H9 (cell line): Measurements from ENCODE around the gene EXOC2. TPM values are rescaled to one million over a fixed set of nuclear protein-coding genes. Genes with fewer than 3 reads are reported as not detected.

Source experiments
- DNase-seq: peaks from one replicate; pipeline ENCODE4 v3.0.0-alpha.2; 2017
- H2AFZ ChIP-seq: one replicate; pipeline ENCODE4 v1.6.1; 2013; ENCODE audit warnings: mild to moderate bottlenecking, low read length, control low read depth, moderate library complexity
- H2AK5ac ChIP-seq: 2 replicates; pipeline ENCODE4 v1.6.1; 2013; ENCODE audit warnings: low read length, control low read depth, mixed read lengths; ENCODE audit not compliant: insufficient read length
- H2BK120ac ChIP-seq: one replicate; pipeline ENCODE4 v1.6.1; 2013; ENCODE audit warnings: low read depth, mild to moderate bottlenecking, low read length, control low read depth, inconsistent platforms; ENCODE audit not compliant: poor library complexity, severe bottlenecking
- H2BK12ac ChIP-seq: 2 replicates; pipeline ENCODE4 v1.6.1; 2013; ENCODE audit warnings: low read length, control low read depth, mixed read lengths, low read depth; ENCODE audit not compliant: insufficient read length
- H2BK15ac ChIP-seq: 2 replicates; pipeline ENCODE4 v1.6.1; 2013; ENCODE audit warnings: low read depth, low read length, control low read depth
- H2BK20ac ChIP-seq: one replicate; pipeline ENCODE4 v1.6.1; 2013; ENCODE audit warnings: low read depth, mild to moderate bottlenecking, low read length, control low read depth, inconsistent platforms; ENCODE audit not compliant: poor library complexity, severe bottlenecking
- H2BK5ac ChIP-seq: 2 replicates; pipeline ENCODE4 v1.6.1; 2013; ENCODE audit warnings: low read length, control low read depth, mixed read lengths; ENCODE audit not compliant: insufficient read length
- H3K14ac ChIP-seq: 2 replicates; pipeline ENCODE4 v1.6.1; 2013; ENCODE audit warnings: low read length, control low read depth; ENCODE audit not compliant: insufficient read depth
- H3K18ac ChIP-seq: 2 replicates; pipeline ENCODE4 v1.6.1; 2013; ENCODE audit warnings: low read depth, mild to moderate bottlenecking, mixed read lengths, low read length, control low read depth; ENCODE audit not compliant: insufficient read length
- H3K23ac ChIP-seq: 2 replicates; pipeline ENCODE4 v1.6.1; 2013; ENCODE audit warnings: low read length, control low read depth, mixed read lengths, low read depth; ENCODE audit not compliant: insufficient read length
- H3K23me2 ChIP-seq: 2 replicates; pipeline ENCODE4 v1.6.1; 2013; ENCODE audit warnings: low read depth, mild to moderate bottlenecking, mixed read lengths, low read length, control low read depth; ENCODE audit not compliant: insufficient read length, poor library complexity, severe bottlenecking
- H3K27ac ChIP-seq: 2 replicates; pipeline ENCODE4 v1.5.1; 2013; ENCODE audit warnings: low read length, control low read depth, mixed read lengths, low read depth; ENCODE audit not compliant: insufficient read length
- H3K27me3 ChIP-seq: 2 replicates; pipeline ENCODE4 v1.6.1; 2013; ENCODE audit warnings: low read length, control low read depth, inconsistent platforms; ENCODE audit not compliant: insufficient read depth
- H3K4ac ChIP-seq: 2 replicates; pipeline ENCODE4 v1.6.1; 2013; ENCODE audit warnings: low read depth, mild to moderate bottlenecking, control low read depth, inconsistent platforms, low read length, moderate library complexity
- H3K4me1 ChIP-seq: 2 replicates; pipeline ENCODE4 v1.6.1; 2013; ENCODE audit warnings: low read length, control low read depth, inconsistent platforms; ENCODE audit not compliant: insufficient read depth
- H3K4me2 ChIP-seq: 2 replicates; pipeline ENCODE4 v1.6.1; 2013; ENCODE audit warnings: low read length, control low read depth, mixed read lengths; ENCODE audit not compliant: insufficient read length, insufficient read depth
- H3K56ac ChIP-seq: 2 replicates; pipeline ENCODE4 v1.6.1; 2013; ENCODE audit warnings: low read depth, mild to moderate bottlenecking, mixed read lengths, low read length, control low read depth; ENCODE audit not compliant: insufficient read length
- H3K79me1 ChIP-seq: 2 replicates; pipeline ENCODE4 v1.6.1; 2013; ENCODE audit warnings: low read depth, mild to moderate bottlenecking, moderate library complexity, low read length, control low read depth, inconsistent platforms; ENCODE audit not compliant: insufficient read depth, poor library complexity, severe bottlenecking
- H3K79me2 ChIP-seq: 2 replicates; pipeline ENCODE4 v1.6.1; 2013; ENCODE audit warnings: low read length, control low read depth, inconsistent platforms; ENCODE audit not compliant: insufficient read depth
- H3K9ac ChIP-seq: 2 replicates; pipeline ENCODE4 v1.6.1; 2013; ENCODE audit warnings: low read length, control low read depth, mixed read lengths; ENCODE audit not compliant: insufficient read length; ENCODE audit errors: extremely low read depth
- H3K9me3 ChIP-seq: one replicate; pipeline ENCODE4 v1.6.1; 2013; ENCODE audit warnings: low read depth, low read length, inconsistent platforms; ENCODE audit not compliant: control insufficient read depth
- H3T11ph ChIP-seq: one replicate; pipeline ENCODE4 v1.6.1; 2013; ENCODE audit warnings: mild to moderate bottlenecking, low read length, control low read depth, inconsistent platforms
- H4K20me1 ChIP-seq: one replicate; pipeline ENCODE4 v1.6.1; 2013; ENCODE audit not compliant: control insufficient read depth, insufficient read length, insufficient read depth
- H4K5ac ChIP-seq: 2 replicates; pipeline ENCODE4 v1.6.1; 2013; ENCODE audit warnings: low read depth, mild to moderate bottlenecking, mixed read lengths, low read length, control low read depth; ENCODE audit not compliant: insufficient read length
- H4K8ac ChIP-seq: replicated peaks from 2 replicates; pipeline ENCODE4 v1.6.1; 2013; ENCODE audit warnings: low read length, control low read depth, mixed read lengths, low read depth; ENCODE audit not compliant: insufficient read length
- H4K91ac ChIP-seq: 2 replicates; pipeline ENCODE4 v1.6.1; 2013; ENCODE audit warnings: low read depth, mild to moderate bottlenecking, moderate library complexity, mixed read lengths, low read length, control low read depth; ENCODE audit not compliant: insufficient read length
- H3K27ac Mint-ChIP-seq, 3 experiments: 2 replicates in 2 of 3; 3 replicates in 1 of 3; pipeline ENCODE4 v1.8.0; 2020 to 2021; ENCODE audit warnings: mixed read lengths in 3 of 3, mild to moderate bottlenecking in 1 of 3, moderate library complexity in 1 of 3
- H3K27me3 Mint-ChIP-seq: 2 replicates; pipeline ENCODE4 v1.8.0; 2021; ENCODE audit warnings: low read depth, mild to moderate bottlenecking, moderate library complexity, mixed read lengths
- H3K36me3 Mint-ChIP-seq, 3 experiments: 2 replicates in 2 of 3; 3 replicates in 1 of 3; pipeline ENCODE4 v1.8.0; 2020 to 2021; ENCODE audit warnings: low read depth in 3 of 3, mixed read lengths in 3 of 3; ENCODE audit not compliant: insufficient read depth in 1 of 3
- H3K4me1 Mint-ChIP-seq, 2 experiments: 2 replicates each; pipeline ENCODE4 v1.8.0; 2020; ENCODE audit warnings: mixed read lengths in 2 of 2
- H3K4me3 Mint-ChIP-seq, 2 experiments: 2 replicates in 1 of 2; 3 replicates in 1 of 2; pipeline ENCODE4 v1.8.0; 2020 to 2021; ENCODE audit warnings: mild to moderate bottlenecking in 2 of 2, mixed read lengths in 2 of 2, moderate library complexity in 1 of 2
- H3K9me3 Mint-ChIP-seq, 2 experiments: 2 replicates in 1 of 2; 3 replicates in 1 of 2; pipeline ENCODE4 v1.8.0; 2020; ENCODE audit warnings: mild to moderate bottlenecking in 2 of 2, mixed read lengths in 2 of 2, moderate library complexity in 1 of 2
- CTCF ChIP-seq: fragments of 200-600 bp; sonication (generic); conservative IDR thresholded peaks from 3 replicates; pipeline ENCODE4 v1.8.0; 2021; ENCODE audit warnings: antibody characterized with exemption, mild to moderate bottlenecking
- WGBS: extraction: QIAGEN DNeasy Blood & Tissue Kit; methylation state at CpG from one replicate; pipeline ENCODE4 v1.1.7; 2013; ENCODE audit warnings: missing lambda C conversion rate, low lambda C conversion rate, mixed read lengths; ENCODE audit not compliant: insufficient read length; ENCODE audit errors: extremely low coverage; 5-methylcytosine and 5-hydroxymethylcytosine counted together
- total RNA-seq: library from RNA; stranded (reverse); gene quantifications from 2 replicates; pipeline ENCODE4 v1.2.1, GENCODE V29; 2021

EXOC2 gene
- total RNA-seq, 1 experiment from 2014 or later = 29.9 TPM

GRCh38 chr6:679282-679681, 13.7 kb downstream of the EXOC2 start:
- Histone ChIP-seq H3T11ph (no peak overlapping the region), H3K9me3 (no peaks in the 10 kb centered on the region), H3K56ac (no peak overlapping the region), H3K27ac (no peak overlapping the region), H3K14ac (no peak overlapping the region), H3K4me2 (no peak overlapping the region), H3K23ac (no peak overlapping the region), H3K4me1 (peaks cover 23% of the 10 kb centered on the region), H3K9ac (no peak overlapping the region), H3K27me3 (no peaks in the 10 kb centered on the region), H2BK15ac (no peak overlapping the region), H3K18ac (no peak overlapping the region), H4K20me1 (no peaks in the 10 kb centered on the region), H4K91ac (no peak overlapping the region), H3K79me1 (peaks cover 3% of the 10 kb centered on the region), H3K4ac (no peak overlapping the region), H2AK5ac (no peak overlapping the region), H3K79me2 (peaks cover 13% of the 10 kb centered on the region; the same call in 1 of the 2 replicates), H2BK120ac (no peak overlapping the region), H2BK12ac (no peak overlapping the region), H2BK5ac (no peak overlapping the region), H4K8ac (no peak overlapping the region), H4K5ac (no peak overlapping the region), H2BK20ac (no peak overlapping the region), H2AFZ (no peak overlapping the region), H3K23me2 (peaks cover 8% of the 10 kb centered on the region)
- H3K4me1 Mint-ChIP-seq = peaks cover 69 to 73% of the 10 kb centered on the region in 2 experiments
- H3K4me3 Mint-ChIP-seq = no peak overlapping the region
- WGBS = no CpG with 5 or more reads among the region's 9 CpGs
- TF ChIP-seq CTCF = no peak
- no peaks in the 10 kb centered on the region for H3K27me3 Mint-ChIP-seq
- H3K9me3 Mint-ChIP-seq = peaks cover 7 to 13% of the 10 kb centered on the region in 2 experiments; a peak in 4 of 5 replicates
- DNase-seq = no peak
- peak overlapping the region; percentile 18 to 85 (median 36); a peak in 5 of 7 replicates for H3K27ac Mint-ChIP-seq
- peaks cover 11 to 15% (median 14%) of the 10 kb centered on the region in 3 experiments for H3K36me3 Mint-ChIP-seq
